GM18907 (cell line): ENCODE results near the gene TJP1.
"Not testable (repeated sequence)": the region's sequence is repeated elsewhere in the genome, so short reads cannot be mapped to it uniquely, and the experiment has no call there.

Experiments
- ATAC-seq: cut with Tn5 transposase; IDR thresholded peaks from one replicate; pipeline ENCODE4 v1.9.1; 2021; ENCODE audit warnings: mild to moderate bottlenecking, moderate library complexity; ENCODE audit not compliant: unreplicated experiment

The TJP1 gene

DNA sequence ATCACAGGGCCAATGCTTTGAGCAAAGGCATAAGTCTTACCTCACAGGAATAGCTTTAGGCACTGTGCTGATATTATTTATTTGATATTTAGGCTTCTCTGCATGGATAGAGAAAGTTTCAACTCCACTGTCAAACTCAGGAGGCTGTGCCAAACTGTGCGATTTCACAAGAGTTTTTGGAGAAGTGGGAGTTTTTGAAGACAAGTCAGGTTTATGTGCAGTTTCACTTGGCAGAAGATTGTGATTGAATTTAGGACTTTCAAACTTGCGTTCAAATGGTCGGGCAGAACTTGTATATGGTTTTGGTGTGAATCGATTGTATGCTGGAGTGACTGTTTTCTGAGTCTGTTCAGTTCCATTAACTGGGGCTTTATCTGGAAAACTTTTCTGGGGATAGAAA, 113.7 kb downstream of the TJP1 start:
- no peak for ATAC-seq

GRCh38 chr15:29704950-29705597, 117.2 kb downstream of the TJP1 start:
- no peak for ATAC-seq

- ATAC-seq = no peak
Measured at GRCh38 chr15:29701151-29701550, 121.1 kb downstream of the TJP1 start.

DNA sequence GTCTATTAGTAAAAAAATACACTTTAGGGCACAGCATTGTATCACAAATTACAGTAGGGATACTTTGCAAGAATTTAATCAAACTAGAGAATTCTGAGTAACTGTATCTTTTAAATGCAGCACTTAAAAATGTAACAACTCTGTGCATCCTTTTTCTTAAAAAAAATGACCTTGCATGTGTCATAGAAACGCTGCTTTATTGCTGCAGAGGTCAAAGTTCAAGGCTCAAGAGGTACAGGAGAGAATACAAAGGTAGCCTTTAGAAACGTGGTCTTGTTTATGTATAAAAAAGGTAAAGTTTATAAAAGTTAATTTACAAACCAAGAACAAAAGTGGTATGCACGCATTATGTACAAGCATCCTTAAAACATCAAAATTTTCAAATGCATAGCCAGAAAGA, 122.0 kb downstream of the TJP1 start:
- no peak for ATAC-seq

GRCh38 chr15:29699791-29700190, 122.5 kb downstream of the TJP1 start:
- ATAC-seq = no peak

DNA sequence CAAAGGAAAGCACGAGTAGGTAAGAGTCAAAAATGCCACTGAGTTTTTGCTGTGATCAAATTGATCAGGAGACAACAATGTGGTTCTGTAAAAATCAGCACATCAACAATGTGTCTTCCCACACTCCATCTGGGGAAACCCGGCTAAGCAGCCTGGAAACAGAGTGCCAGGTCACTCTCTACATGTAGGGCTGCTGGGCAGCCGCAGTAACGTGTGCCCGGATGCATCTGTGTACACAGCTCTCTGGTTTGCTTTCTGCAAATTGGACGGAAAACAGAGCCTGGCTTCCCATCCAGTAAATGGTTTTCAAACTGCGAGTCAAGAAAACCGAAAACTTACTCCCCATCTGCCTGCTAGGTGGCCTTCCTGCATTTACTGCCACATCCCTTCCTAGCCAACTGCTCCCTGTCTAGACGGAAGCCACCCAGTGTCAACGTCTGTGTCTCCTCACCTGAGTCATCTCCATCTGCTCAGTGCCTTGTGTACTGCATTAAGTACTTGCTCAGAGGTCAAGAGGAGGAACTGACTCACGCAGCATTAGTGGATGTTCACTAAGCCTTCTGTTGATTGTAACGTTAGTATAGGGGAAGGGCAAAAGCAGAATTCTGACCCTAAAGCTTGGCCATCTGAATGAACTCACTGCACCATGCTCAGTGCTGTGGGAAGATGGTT, 124.1 kb downstream of the TJP1 start:
- no peak for ATAC-seq

DNA sequence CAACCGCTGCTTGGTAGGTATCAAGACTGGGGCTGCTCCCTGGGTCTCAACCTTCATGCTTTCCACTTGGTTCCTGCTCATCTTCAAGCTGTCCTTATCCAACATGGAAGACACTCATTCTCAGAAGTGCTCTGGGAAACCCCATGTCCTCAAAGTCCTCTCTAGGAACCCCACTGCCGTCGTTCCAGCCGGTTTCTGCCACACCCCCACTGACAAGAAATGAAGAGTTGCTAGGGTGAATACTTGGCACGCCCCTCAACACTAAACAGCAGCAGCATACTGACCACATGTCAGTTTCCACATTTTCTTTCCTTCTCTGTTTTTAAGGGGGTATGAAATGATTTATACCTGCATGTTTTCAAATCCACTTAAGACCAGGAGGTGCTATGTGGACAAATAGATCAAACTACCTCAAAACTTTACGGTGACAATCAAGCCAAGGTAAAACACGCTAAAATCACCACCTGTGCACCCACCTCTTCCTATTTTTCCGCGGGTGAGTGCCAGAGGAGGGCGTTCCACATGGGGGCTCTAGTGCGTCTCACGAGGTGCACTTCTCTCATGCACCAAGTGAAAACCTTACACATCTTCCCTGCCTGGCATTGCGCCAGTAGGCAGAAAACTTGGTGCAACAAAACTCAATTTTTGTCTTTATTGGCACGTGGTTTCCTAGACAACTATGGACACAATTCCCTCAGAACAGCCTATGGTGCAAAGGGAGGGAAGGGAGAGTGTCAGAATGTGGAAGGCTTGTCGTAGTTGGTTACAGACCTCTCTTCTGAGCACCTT, 125.1 kb downstream of the TJP1 start:
- ATAC-seq = no peak

DNA sequence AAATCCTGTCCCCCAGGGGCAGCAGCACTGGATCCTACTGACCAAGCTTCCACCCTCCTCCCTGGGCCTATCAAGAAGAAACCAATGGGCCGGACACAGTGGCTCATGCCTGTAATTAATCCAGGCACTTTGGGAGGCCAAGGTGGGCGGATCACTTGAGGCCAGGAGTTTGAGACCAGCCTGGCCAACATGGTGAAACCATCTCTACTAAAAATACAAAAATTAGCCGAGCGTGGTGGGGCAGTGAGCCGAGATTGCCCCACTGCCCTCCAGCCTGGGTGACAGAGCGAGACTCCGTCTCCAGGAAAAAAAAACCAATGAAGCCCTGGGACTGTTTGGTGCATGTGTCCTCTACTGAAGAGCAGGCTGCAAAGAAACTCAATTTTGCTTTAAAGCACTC, 125.8 kb downstream of the TJP1 start:
- not testable (repeated sequence) for ATAC-seq

GRCh38 chr15:29695489-29696167, 126.6 kb downstream of the TJP1 start:
- no peak for ATAC-seq

DNA sequence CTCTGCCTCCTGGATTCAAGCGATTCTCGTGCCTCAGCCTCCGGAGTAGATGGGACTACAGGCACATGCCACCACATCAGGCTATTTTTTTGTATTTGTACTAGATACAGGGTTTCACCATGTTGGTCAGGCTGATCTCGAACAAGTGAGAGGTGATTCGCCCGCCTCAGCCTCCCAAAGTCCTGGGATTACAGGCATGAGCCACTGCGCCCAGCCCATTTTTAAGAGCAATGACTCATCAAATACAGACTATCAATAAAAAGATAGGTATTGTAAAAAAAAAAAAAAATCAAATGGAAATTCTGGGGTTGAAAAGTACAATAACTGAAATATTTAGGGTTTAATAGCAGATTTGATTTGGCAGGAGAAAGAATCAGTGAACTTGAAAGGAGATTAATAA, 129.0 kb downstream of the TJP1 start:
- ATAC-seq = no peak

- no peak for ATAC-seq
Measured at GRCh38 chr15:29692527-29692926, 129.7 kb downstream of the TJP1 start.

DNA sequence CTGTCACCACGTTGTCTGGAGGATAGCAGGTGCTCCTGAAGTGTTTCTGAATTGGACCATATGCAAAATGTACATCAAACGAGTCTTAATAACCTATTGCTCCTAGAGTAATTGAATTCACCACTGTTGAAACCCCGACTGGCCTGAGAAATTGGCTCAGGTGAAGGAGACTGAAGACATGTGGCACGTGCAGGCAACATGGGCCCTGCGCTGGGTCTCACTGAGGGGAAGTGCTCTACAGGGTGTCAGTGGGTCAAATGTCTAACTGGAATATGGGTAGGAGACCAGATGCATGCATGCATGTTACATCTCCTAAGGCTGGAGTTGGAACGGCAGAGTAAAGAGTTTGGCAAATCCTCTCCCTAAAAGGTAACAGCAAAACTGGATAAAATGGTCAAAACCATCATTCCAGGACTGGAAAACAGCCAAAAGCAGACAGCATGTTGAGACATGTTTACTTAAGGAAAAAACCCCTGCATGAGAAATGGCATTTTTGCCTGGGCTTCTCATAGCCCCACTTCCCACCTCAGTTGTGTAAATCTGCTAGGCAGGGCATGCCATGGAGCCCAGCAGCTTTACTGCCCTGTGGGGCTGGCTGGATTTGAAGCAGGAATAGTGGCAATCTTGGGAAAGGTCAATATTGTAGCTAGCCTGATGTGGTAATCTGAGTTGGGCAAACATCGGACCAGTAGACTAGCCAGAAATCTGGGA, 131.3 kb downstream of the TJP1 start:
- ATAC-seq = no peak

GRCh38 chr15:29689287-29689986, 132.8 kb downstream of the TJP1 start:
- ATAC-seq = no peak

DNA sequence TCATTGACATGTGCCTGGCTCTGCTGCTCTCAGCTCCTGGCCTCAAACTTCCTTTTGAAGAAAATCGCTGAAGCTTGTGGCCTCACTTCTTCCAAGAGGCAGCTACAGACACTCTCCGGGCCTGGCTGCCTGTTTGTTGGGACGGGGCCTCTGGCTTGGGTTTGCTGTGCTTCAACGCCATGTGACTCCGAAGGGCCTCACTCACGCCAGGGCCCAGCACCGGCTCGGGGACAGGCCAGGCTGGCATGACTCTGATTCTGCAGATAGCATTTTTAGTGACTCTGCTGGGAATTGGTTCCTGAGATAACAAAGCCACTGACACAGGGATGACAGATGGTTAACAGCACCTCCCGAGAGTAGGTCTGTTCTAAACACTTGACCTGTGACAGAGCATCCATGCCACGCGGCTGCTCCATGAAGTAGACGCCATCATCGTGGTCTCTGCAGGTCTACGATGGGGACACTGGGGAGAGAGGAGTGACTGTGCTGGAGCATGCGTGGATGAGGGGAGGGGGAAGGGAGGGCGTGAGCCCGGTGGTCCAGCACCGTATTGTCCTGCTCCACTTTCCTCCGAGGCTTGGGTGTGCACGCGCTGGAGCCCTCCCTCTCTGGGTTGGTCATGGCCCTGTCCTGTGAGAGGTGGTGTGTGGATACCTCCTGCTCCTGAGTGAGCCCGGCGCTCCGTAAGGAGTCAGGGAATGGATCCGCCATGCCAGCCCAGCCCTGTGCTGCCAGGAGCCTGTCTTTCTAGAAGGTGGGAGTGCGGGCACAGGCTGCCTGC, 133.6 kb downstream of the TJP1 start:
- ATAC-seq = no peak

DNA sequence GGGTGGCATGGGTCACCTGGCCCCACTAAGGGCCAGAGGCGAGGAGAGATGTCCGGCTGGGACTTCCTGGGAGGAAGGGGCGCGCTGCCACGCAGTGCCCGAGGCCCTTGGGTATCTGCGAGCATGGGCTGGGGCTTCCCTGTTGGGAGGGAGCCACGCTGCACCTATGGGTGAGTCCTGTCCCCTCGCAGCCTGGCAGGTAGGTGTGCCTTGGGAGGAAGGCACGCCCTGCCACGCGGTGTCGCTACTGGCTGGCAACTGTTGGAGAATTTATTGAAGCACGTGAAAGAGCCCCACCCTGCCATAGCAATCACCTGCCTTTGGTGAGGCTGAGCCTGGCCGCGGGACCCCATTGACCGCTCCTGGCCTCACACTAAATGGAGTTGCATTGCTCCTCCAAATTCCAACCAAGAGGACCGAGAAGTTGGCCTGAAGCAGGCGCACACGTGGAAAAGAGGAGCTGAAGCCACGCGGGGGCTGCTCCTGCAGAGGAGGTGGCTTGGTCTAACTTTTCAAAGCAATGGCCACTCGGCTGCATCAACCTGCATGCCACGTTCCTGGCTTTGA, 134.2 kb downstream of the TJP1 start:
- ATAC-seq = no peak

- no peak for ATAC-seq
Measured at GRCh38 chr15:29687204-29687815, 135.0 kb downstream of the TJP1 start.

DNA sequence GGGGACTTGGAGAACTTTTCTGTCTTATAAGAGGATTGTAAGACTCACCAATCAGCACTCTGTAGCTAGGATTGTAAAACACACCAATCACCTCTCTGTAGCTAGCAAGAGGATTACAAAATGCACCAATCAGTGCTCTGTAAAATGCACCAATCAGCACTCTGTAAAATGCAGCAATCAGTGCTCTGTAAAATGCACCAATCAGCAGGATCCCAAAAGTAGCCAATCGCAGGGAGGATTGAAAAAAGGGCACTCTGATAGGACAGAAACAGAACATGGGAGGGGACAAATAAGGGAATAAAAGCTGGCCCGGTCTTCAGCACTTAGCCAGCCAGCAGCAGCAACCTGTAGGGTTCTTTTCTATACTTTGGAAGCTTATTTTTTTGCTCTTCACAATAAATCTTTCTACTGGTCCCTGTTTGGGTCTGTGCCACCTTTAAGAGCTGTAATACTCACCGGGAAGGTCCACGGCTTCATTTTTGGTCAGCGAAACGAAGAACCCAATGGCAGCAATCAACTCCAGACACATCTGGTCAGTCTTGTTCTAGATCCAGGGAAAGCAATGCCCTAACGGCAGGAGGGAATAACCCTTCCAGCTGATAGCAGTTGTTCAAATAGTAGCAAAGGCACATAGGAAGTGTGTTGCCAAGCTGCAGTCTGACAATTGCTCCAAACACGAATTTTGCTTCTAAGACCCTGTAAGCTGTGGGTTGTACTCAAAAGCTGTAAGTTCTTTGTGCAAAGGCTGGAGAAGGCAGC, 135.6 kb downstream of the TJP1 start:
- no peak for ATAC-seq

DNA sequence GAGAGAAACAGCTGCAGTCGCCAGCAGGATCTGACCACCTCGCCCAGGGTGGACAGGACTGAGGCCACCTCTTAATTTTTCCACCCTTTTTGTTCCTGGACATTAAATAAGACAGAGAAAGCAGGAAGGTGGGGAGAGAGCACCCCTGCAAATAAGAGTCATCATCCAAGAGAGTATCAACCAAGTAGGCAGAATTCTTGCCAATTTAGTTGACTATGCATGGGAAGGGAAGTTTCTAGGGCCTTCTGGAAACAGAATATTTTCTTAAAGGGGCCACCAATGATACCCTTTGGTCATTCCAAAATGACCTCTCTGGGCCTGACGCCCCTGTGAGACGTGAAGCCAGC, 136.2 kb downstream of the TJP1 start:
- ATAC-seq = no peak
